Upper lobe of left lung (tissue), 4 donors: ENCODE measurements around the gene HOXA1.

Experiments used
- CTCF ChIP-seq, 6 experiments: fragments of 450-650 bp in 4 of 6; fragments of 200-600 bp in 2 of 6; sonication (generic) in 2 of 6; IDR thresholded peaks; one replicate each; pipeline ENCODE4 v1.5.1; 2016 to 2019; ENCODE audit warnings: antibody characterized with exemption in 6 of 6
- EP300 ChIP-seq, 4 donors: sonication (generic); formaldehyde crosslinking; IDR thresholded peaks; one replicate each; pipeline ENCODE4 v1.5.1; 2017; ENCODE audit warnings: antibody characterized with exemption in 4 of 4, control low read depth in 2 of 4
- POLR2A ChIP-seq, 4 donors: fragments of 450-650 bp; IDR thresholded peaks; one replicate each; pipeline ENCODE4 v1.5.1; 2016 to 2017; ENCODE audit warnings: antibody characterized with exemption in 4 of 4, mild to moderate bottlenecking in 2 of 4
- POLR2AphosphoS5 ChIP-seq, 2 donors: sonication (generic); formaldehyde crosslinking; IDR thresholded peaks; one replicate each; pipeline ENCODE4 v1.5.1; 2017; ENCODE audit warnings: antibody characterized with exemption in 2 of 2

- TF ChIP-seq POLR2AphosphoS5 (IDR thresholded peaks at IDR 0.05) (peak in 1 of 2 donors; percentile 10), CTCF (IDR thresholded peaks at IDR 0.05) (no peak), EP300 (IDR thresholded peaks at IDR 0.05) (no peak), POLR2A (IDR thresholded peaks at IDR 0.05) (peak in 1 of 4 donors; percentile 9)
Measured at GRCh38 chr7:27124096-27124901, 28.5 kb upstream of the HOXA1 start.
